GM23338 (cell line): ENCODE results near the gene SNX11. TPM values are rescaled to one million over a fixed set of nuclear protein-coding genes. Genes with fewer than 3 reads are reported as not detected.
"Not testable (repeated sequence)": the region's sequence is repeated elsewhere in the genome, so short reads cannot be mapped to it uniquely, and the experiment has no call there.

ENCODE experiments used
- ATAC-seq: fragments of 200-7000 bp; cut with Tn5 transposase; 3 replicates; pipeline ENCODE4 v1.9.1; 2020
- DNase-seq: peaks from one replicate; pipeline ENCODE4 v3.0.0-alpha.2; 2015; ENCODE audit warnings: low spot score
- H2AFZ ChIP-seq: fragments of 200-600 bp; sonication (generic); 2 replicates; pipeline ENCODE4 v1.8.0; 2016; ENCODE audit warnings: antibody characterized with exemption, mild to moderate bottlenecking, moderate library complexity
- H3F3A ChIP-seq: fragments of 200-600 bp; sonication (generic); replicated peaks from 2 replicates; pipeline ENCODE4 v1.8.0; 2017; ENCODE audit warnings: antibody characterized with exemption, mixed run types, low read depth
- H3K27ac ChIP-seq: fragments of 200-600 bp; sonication (generic); 2 replicates; pipeline ENCODE4 v1.6.1; 2016; ENCODE audit warnings: low read depth
- H3K27me3 ChIP-seq: fragments of 200-600 bp; sonication (generic); 2 replicates; pipeline ENCODE4 v1.8.0; 2016; ENCODE audit warnings: mild to moderate bottlenecking, mixed run types, moderate library complexity; ENCODE audit not compliant: insufficient read depth
- H3K36me3 ChIP-seq: fragments of 200-600 bp; sonication (generic); 2 replicates; pipeline ENCODE4 v1.8.0; 2016; ENCODE audit warnings: mild to moderate bottlenecking; ENCODE audit not compliant: insufficient read depth
- H3K4me1 ChIP-seq: fragments of 200-600 bp; sonication (generic); 2 replicates; pipeline ENCODE4 v1.8.0; 2016; ENCODE audit warnings: mild to moderate bottlenecking, moderate library complexity; ENCODE audit not compliant: insufficient read depth
- H3K4me2 ChIP-seq: fragments of 200-600 bp; sonication (generic); 2 replicates; pipeline ENCODE4 v1.7.1; 2017; ENCODE audit warnings: mixed run types
- H3K4me3 ChIP-seq: fragments of 200-600 bp; sonication (generic); 2 replicates; pipeline ENCODE4 v1.6.1; 2016; ENCODE audit warnings: mixed run types
- H3K79me2 ChIP-seq: fragments of 200-600 bp; sonication (generic); replicated peaks from 2 replicates; pipeline ENCODE4 v1.8.0; 2017; ENCODE audit warnings: mild to moderate bottlenecking; ENCODE audit not compliant: insufficient read depth
- H3K9me2 ChIP-seq: fragments of 200-600 bp; sonication (generic); 2 replicates; pipeline ENCODE4 v1.8.0; 2017; ENCODE audit not compliant: insufficient read depth
- H4K20me1 ChIP-seq: fragments of 200-600 bp; sonication (generic); replicated peaks from 2 replicates; pipeline ENCODE4 v1.8.0; 2017; ENCODE audit warnings: mild to moderate bottlenecking; ENCODE audit not compliant: insufficient read depth
- H3K27ac Mint-ChIP-seq: 2 replicates; pipeline ENCODE4 v1.8.0; 2020; ENCODE audit warnings: inconsistent platforms, mild to moderate bottlenecking, moderate library complexity, mixed read lengths
- H3K27me3 Mint-ChIP-seq: 3 replicates; pipeline ENCODE4 v1.8.0; 2022; ENCODE audit warnings: low read depth, mild to moderate bottlenecking, moderate library complexity, mixed read lengths, inconsistent platforms; ENCODE audit not compliant: insufficient read depth, poor library complexity
- H3K36me3 Mint-ChIP-seq: 3 replicates; pipeline ENCODE4 v1.8.0; 2021; ENCODE audit warnings: low read depth, mild to moderate bottlenecking, inconsistent platforms, moderate library complexity, mixed read lengths
- H3K4me1 Mint-ChIP-seq: 3 replicates; pipeline ENCODE4 v1.8.0; 2020; ENCODE audit warnings: mild to moderate bottlenecking, inconsistent platforms, mixed read lengths
- H3K4me3 Mint-ChIP-seq: 3 replicates; pipeline ENCODE4 v1.8.0; 2021; ENCODE audit warnings: moderate library complexity, mild to moderate bottlenecking, inconsistent platforms, mixed read lengths
- H3K9me3 Mint-ChIP-seq: 3 replicates; pipeline ENCODE4 v1.8.0; 2020; ENCODE audit warnings: moderate library complexity, mild to moderate bottlenecking, inconsistent platforms, mixed read lengths
- CREB1 ChIP-seq: fragments of 250-450 bp; sonication (Bioruptor Pico); IDR thresholded peaks from 2 replicates; pipeline ENCODE4 v1.5.0; 2020; ENCODE audit warnings: low read depth, mild to moderate bottlenecking, moderate library complexity
- EZH2 ChIP-seq: fragments of 200-600 bp; sonication (generic); IDR thresholded peaks from one replicate; pipeline ENCODE4 v1.8.0; 2017; ENCODE audit warnings: antibody characterized with exemption, mild to moderate bottlenecking, low read depth; ENCODE audit not compliant: unreplicated experiment
- EZH2phosphoT487 ChIP-seq: fragments of 200-600 bp; sonication (generic); IDR thresholded peaks from one replicate; pipeline ENCODE4 v1.8.1; 2018; ENCODE audit warnings: antibody characterized with exemption; ENCODE audit not compliant: unreplicated experiment
- JUNB ChIP-seq: IDR thresholded peaks from one replicate; pipeline ENCODE4 v1.6.1; 2016; ENCODE audit warnings: antibody characterized with exemption; ENCODE audit not compliant: unreplicated experiment
- NANOG ChIP-seq: IDR thresholded peaks from 2 replicates; pipeline ENCODE4 v1.6.1; 2016; ENCODE audit warnings: antibody characterized with exemption, borderline replicate concordance
- POLR2AphosphoS5 ChIP-seq: IDR thresholded peaks from 2 replicates; pipeline ENCODE4 v1.6.1; 2016; ENCODE audit warnings: antibody characterized with exemption, low read depth
- STAT1 ChIP-seq: IDR thresholded peaks from one replicate; pipeline ENCODE4 v1.6.1; 2016; ENCODE audit warnings: antibody characterized with exemption; ENCODE audit not compliant: unreplicated experiment
- ZNF114 ChIP-seq: fragments of 250-450 bp; sonication (Bioruptor Pico); IDR thresholded peaks from 2 replicates; pipeline ENCODE4 v1.5.0; 2020; ENCODE audit warnings: mild to moderate bottlenecking, moderate library complexity
- ZNF331 ChIP-seq: fragments of 250-450 bp; sonication (Bioruptor Pico); IDR thresholded peaks from 2 replicates; pipeline ENCODE4 v1.5.0; 2020; ENCODE audit warnings: low read depth, mild to moderate bottlenecking, moderate library complexity
- polyA plus RNA-seq: library from polyadenylated mRNA; unstranded; fragments of >200 nt; fragmentation: Nextera tagmentation; extraction: Ambion mirVana; gene quantifications from 2 replicates; pipeline ENCODE4 v1.2.1, GENCODE V29; 2016
- total RNA-seq: library from RNA; depleted of rRNA; stranded (reverse); fragments of >200 nt; shearing (Covaris generic); gene quantifications from 2 replicates; pipeline ENCODE4 v1.2.3, GENCODE V29; 2014
- TF ChIP-seq, protein P1 (sequence below), 2 experiments: fragments of 200-600 bp in 1 of 2; sonication (generic) in 1 of 2; conservative IDR thresholded peaks; 2 replicates each; pipeline versions ENCODE4 v1.5.1 to v1.6.1; 2016 to 2017; ENCODE audit warnings: antibody characterized with exemption in 2 of 2, low read depth in 2 of 2, mild to moderate bottlenecking in 2 of 2, moderate library complexity in 1 of 2
- TF ChIP-seq, protein P2 (sequence below): IDR thresholded peaks from 2 replicates; pipeline ENCODE4 v1.6.1; 2016; ENCODE audit warnings: antibody characterized with exemption
- TF ChIP-seq, protein P3 (sequence below): IDR thresholded peaks from one replicate; pipeline ENCODE4 v1.6.1; 2018; ENCODE audit warnings: antibody characterized with exemption; ENCODE audit not compliant: unreplicated experiment

SNX11 gene
- total and polyA plus RNA-seq, 2 experiments from 2014 or later, result 7.9 to 16.3 TPM

DNA sequence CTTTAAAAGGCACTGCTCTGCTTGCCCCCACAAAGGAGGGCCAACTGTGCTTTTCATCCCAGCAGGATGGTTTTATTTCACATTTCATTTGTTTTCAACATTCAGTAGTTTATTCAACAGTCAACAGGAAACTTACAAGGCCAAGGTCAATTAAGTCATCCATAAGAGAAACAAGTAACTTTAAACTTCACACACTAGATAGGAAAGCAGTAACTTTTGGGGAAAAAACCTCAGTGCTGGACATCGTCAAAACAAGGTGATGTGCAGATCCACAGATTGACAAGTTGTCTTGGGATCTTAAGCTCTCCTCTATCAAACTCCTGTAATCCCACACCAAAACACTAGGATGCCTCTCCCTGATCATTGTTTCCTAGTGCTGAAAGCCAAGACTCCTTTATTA lies 40.9 kb upstream of the SNX11 start:
- TF ChIP-seq, protein P1, sequence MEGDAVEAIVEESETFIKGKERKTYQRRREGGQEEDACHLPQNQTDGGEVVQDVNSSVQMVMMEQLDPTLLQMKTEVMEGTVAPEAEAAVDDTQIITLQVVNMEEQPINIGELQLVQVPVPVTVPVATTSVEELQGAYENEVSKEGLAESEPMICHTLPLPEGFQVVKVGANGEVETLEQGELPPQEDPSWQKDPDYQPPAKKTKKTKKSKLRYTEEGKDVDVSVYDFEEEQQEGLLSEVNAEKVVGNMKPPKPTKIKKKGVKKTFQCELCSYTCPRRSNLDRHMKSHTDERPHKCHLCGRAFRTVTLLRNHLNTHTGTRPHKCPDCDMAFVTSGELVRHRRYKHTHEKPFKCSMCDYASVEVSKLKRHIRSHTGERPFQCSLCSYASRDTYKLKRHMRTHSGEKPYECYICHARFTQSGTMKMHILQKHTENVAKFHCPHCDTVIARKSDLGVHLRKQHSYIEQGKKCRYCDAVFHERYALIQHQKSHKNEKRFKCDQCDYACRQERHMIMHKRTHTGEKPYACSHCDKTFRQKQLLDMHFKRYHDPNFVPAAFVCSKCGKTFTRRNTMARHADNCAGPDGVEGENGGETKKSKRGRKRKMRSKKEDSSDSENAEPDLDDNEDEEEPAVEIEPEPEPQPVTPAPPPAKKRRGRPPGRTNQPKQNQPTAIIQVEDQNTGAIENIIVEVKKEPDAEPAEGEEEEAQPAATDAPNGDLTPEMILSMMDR (conservative IDR thresholded peaks at IDR 0.05; ENCODE audit: low read depth in 2 of 2), result no peak
- TF ChIP-seq POLR2AphosphoS5, result peak; percentile 16; the same call in 1 of the 2 replicates
- Histone ChIP-seq H2AFZ (no peak overlapping the region), H3K4me1 (peaks cover 11% of the 10 kb centered on the region), H3F3A (peaks cover 43% of the 10 kb centered on the region), H3K4me3 (no peak overlapping the region), H3K36me3 (peaks cover 41% of the 10 kb centered on the region), H3K4me2 (peak overlapping the region; percentile 46), H3K9me2 (no peaks in the 10 kb centered on the region), H3K27ac (peak overlapping the region; percentile 42; the same call in 1 of the 2 replicates), H3K79me2 (peaks cover 12% of the 10 kb centered on the region), H3K27me3 (no peaks in the 10 kb centered on the region), H4K20me1 (peaks cover 34% of the 10 kb centered on the region)
- DNase-seq (peak; percentile 29), ATAC-seq (peak; percentile 13)
- Mint-ChIP-seq H3K9me3 (no peaks in the 10 kb centered on the region), H3K4me1 (peaks cover 21% of the 10 kb centered on the region), H3K36me3 (peaks cover 78% of the 10 kb centered on the region), H3K4me3 (no peak overlapping the region; the same call in 2 of the 3 replicates), H3K27ac (no peak overlapping the region), H3K27me3 (peaks cover 8% of the 10 kb centered on the region)

DNA sequence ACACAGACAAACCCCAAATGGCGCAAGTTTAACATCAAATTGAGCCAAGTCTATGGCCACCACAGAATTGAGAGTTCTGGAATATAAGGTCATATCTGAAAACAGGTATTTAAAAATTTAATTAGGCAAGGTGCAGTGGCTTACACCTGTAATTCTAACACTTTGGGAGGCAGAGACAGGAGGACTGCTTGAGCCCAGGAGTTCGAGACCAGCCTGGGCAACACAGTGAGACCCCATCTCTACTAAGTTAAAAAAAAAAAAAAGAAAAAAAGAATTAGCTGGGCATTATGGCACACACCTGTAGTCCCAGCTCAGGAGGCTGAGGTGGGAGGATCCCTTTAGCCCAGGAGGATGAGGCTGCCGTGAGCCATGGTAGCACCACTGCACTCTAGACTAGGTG lies 40.3 kb upstream of the SNX11 start:
- Histone ChIP-seq H4K20me1 (peaks cover 28% of the 10 kb centered on the region), H3K4me3 (no peak overlapping the region), H3K36me3 (peaks cover 39% of the 10 kb centered on the region), H2AFZ (no peak overlapping the region), H3K79me2 (peaks cover 12% of the 10 kb centered on the region), H3F3A (peaks cover 38% of the 10 kb centered on the region), H3K27ac (no peak overlapping the region), H3K4me1 (peaks cover 11% of the 10 kb centered on the region), H3K27me3 (no peaks in the 10 kb centered on the region), H3K4me2 (no peak overlapping the region), H3K9me2 (no peaks in the 10 kb centered on the region)
- Mint-ChIP-seq H3K4me1 (peaks cover 21% of the 10 kb centered on the region), H3K4me3 (no peak overlapping the region), H3K36me3 (peaks cover 76% of the 10 kb centered on the region), H3K27ac (no peak overlapping the region), H3K9me3 (no peaks in the 10 kb centered on the region), H3K27me3 (peaks cover 7% of the 10 kb centered on the region)
- TF ChIP-seq EZH2 (no peak), ZNF114 (CRISPR knock-in tag) (no peak), POLR2AphosphoS5 (no peak), JUNB (no peak), EZH2phosphoT487 (no peak), NANOG (no peak), CREB1 (CRISPR knock-in tag) (no peak), ZNF331 (no peak), STAT1 (no peak)
- TF ChIP-seq, protein P2, sequence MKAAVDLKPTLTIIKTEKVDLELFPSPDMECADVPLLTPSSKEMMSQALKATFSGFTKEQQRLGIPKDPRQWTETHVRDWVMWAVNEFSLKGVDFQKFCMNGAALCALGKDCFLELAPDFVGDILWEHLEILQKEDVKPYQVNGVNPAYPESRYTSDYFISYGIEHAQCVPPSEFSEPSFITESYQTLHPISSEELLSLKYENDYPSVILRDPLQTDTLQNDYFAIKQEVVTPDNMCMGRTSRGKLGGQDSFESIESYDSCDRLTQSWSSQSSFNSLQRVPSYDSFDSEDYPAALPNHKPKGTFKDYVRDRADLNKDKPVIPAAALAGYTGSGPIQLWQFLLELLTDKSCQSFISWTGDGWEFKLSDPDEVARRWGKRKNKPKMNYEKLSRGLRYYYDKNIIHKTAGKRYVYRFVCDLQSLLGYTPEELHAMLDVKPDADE, result no peak
- TF ChIP-seq, protein P1 (conservative IDR thresholded peaks at IDR 0.05; ENCODE audit: low read depth in 2 of 2), result no peak
- TF ChIP-seq, protein P3, sequence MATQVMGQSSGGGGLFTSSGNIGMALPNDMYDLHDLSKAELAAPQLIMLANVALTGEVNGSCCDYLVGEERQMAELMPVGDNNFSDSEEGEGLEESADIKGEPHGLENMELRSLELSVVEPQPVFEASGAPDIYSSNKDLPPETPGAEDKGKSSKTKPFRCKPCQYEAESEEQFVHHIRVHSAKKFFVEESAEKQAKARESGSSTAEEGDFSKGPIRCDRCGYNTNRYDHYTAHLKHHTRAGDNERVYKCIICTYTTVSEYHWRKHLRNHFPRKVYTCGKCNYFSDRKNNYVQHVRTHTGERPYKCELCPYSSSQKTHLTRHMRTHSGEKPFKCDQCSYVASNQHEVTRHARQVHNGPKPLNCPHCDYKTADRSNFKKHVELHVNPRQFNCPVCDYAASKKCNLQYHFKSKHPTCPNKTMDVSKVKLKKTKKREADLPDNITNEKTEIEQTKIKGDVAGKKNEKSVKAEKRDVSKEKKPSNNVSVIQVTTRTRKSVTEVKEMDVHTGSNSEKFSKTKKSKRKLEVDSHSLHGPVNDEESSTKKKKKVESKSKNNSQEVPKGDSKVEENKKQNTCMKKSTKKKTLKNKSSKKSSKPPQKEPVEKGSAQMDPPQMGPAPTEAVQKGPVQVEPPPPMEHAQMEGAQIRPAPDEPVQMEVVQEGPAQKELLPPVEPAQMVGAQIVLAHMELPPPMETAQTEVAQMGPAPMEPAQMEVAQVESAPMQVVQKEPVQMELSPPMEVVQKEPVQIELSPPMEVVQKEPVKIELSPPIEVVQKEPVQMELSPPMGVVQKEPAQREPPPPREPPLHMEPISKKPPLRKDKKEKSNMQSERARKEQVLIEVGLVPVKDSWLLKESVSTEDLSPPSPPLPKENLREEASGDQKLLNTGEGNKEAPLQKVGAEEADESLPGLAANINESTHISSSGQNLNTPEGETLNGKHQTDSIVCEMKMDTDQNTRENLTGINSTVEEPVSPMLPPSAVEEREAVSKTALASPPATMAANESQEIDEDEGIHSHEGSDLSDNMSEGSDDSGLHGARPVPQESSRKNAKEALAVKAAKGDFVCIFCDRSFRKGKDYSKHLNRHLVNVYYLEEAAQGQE, result no peak
- DNase-seq (no peak), ATAC-seq (no peak)

DNA sequence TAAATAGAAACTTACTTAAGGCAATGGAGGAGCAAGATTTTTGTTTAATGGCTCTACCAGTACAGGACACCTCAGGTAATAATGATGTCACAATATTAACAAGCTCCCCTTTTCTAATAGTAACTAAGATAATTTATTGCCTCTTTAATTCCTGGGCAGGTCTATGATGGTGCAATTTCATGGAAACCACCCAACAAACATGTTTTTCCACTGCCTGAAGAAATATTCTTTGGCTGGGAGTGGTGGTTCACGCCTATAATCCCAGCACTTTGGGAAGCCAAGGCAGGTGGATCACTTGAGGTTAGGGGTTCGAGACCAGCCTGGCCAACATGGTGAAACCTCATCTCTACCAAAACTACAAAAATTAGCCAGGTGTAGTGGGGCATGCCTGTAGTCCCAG lies 39.8 kb upstream of the SNX11 start:
- DNase-seq, H3K27ac ChIP-seq, H3K4me3 ChIP-seq, H2AFZ ChIP-seq, H3K9me2 ChIP-seq, H3K27me3 Mint-ChIP-seq, H3K27me3 ChIP-seq, ATAC-seq, H3K27ac Mint-ChIP-seq, H3K4me3 Mint-ChIP-seq, H3K9me3 Mint-ChIP-seq, H3K4me2 ChIP-seq: not testable (repeated sequence)
- H4K20me1 ChIP-seq, result peaks cover 23% of the 10 kb centered on the region
- Mint-ChIP-seq H3K36me3 (peaks cover 76% of the 10 kb centered on the region), H3K4me1 (peaks cover 21% of the 10 kb centered on the region)
- H3K4me1 ChIP-seq, result peaks cover 11% of the 10 kb centered on the region
- H3K36me3 ChIP-seq, result peaks cover 34% of the 10 kb centered on the region
- peaks cover 12% of the 10 kb centered on the region for H3K79me2 ChIP-seq
- H3F3A ChIP-seq, result peaks cover 34% of the 10 kb centered on the region
